ENCODE measurements around the gene DUSP7.

DUSP7 gene

DNA sequence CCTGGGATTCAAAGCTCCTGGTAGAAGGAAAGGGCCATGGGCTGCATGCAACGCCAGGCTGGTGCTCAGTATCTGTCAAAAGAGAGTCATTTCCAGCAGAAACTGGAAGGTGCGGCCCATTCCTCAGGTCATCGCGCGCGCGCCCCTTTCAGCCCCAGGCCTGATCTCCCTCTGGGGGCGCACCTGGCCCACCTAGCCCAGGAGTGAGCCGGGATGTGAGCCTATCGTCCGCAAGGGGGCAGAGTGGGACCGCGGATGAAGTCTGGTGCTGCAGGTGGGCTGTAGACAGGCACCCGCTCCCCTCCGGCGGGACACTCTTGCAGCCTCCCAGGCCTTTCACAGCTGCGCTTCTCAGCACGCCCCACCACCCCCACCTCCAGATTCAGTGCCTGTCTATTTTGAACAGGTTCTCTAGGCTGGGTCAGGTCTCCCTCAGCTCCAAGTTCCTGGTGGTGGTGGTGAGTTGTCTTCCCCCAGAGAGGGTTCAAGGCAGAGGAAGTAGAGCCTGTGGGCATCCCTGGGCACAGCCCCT lies 54.9 kb downstream of the DUSP7 start:
- Histone ChIP-seq H3K27ac (ENCODE audit: extremely low read depth, low read depth, low read length) (no peak overlapping the region), H3K9me3 (ENCODE audit: control insufficient read depth, insufficient read depth, low read depth, low read length) (no peaks in the 10 kb centered on the region), H3K4me3 (ENCODE audit: low read depth, low read length) (no peak overlapping the region), H3K36me3 (ENCODE audit: control insufficient read depth in 2 of 2, insufficient read depth in 1 of 2, low read length in 2 of 2) (no peaks in the 10 kb centered on the region), H3K4me1 (ENCODE audit: control insufficient read depth, insufficient read depth, low read length) (no peaks in the 10 kb centered on the region)
- CTCF ChIA-PET = interaction anchor here (0.6 to 5.8 kb wide), 35 partner anchors 9 to 589 kb away, joined by 3 to 62 read pairs (median 4); partner anchors contain the start of genes DUSP7 and POC1A
- POLR2A ChIA-PET = no interaction called here
- TF ChIP-seq, protein P1, sequence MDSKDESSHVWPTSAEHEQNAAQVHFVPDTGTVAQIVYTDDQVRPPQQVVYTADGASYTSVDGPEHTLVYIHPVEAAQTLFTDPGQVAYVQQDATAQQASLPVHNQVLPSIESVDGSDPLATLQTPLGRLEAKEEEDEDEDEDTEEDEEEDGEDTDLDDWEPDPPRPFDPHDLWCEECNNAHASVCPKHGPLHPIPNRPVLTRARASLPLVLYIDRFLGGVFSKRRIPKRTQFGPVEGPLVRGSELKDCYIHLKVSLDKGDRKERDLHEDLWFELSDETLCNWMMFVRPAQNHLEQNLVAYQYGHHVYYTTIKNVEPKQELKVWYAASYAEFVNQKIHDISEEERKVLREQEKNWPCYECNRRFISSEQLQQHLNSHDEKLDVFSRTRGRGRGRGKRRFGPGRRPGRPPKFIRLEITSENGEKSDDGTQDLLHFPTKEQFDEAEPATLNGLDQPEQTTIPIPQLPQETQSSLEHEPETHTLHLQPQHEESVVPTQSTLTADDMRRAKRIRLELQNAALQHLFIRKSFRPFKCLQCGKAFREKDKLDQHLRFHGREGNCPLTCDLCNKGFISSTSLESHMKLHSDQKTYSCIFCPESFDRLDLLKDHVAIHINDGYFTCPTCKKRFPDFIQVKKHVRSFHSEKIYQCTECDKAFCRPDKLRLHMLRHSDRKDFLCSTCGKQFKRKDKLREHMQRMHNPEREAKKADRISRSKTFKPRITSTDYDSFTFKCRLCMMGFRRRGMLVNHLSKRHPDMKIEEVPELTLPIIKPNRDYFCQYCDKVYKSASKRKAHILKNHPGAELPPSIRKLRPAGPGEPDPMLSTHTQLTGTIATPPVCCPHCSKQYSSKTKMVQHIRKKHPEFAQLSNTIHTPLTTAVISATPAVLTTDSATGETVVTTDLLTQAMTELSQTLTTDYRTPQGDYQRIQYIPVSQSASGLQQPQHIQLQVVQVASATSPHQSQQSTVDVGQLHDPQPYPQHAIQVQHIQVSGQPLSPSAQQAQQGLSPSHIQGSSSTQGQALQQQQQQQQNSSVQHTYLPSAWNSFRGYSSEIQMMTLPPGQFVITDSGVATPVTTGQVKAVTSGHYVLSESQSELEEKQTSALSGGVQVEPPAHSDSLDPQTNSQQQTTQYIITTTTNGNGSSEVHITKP (tag by site-specific recombination; IDR thresholded peaks at IDR 0.05) = peak; percentile 65
- TF ChIP-seq ZNF341 (tag by site-specific recombination; IDR thresholded peaks at IDR 0.05; ENCODE audit: low read depth) (peak; percentile 68), ZNF610 (tag by site-specific recombination; IDR thresholded peaks at IDR 0.05; ENCODE audit: borderline replicate concordance) (no peak), ZBTB8A (tag by site-specific recombination; IDR thresholded peaks at IDR 0.05) (peak; percentile 87), EGR2 (tag by site-specific recombination; IDR thresholded peaks at IDR 0.05; ENCODE audit: low read depth) (peak; percentile 32; the same call in 1 of the 2 replicates), ZNF202 (tag by site-specific recombination; IDR thresholded peaks at IDR 0.05; ENCODE audit: borderline replicate concordance) (no peak), SCRT2 (tag by site-specific recombination; IDR thresholded peaks at IDR 0.05) (peak; percentile 73), ZNF548 (tag by site-specific recombination; IDR thresholded peaks at IDR 0.05) (no peak), GLIS2 (tag by site-specific recombination; IDR thresholded peaks at IDR 0.05) (peak; percentile 57), ZNF138 (tag by site-specific recombination; IDR thresholded peaks at IDR 0.05; ENCODE audit: borderline replicate concordance) (no peak), ZIC2 (tag by site-specific recombination; IDR thresholded peaks at IDR 0.05) (peak; percentile 70), GLIS1 (tag by site-specific recombination; IDR thresholded peaks at IDR 0.05) (peak; percentile 57), SCRT1 (tag by site-specific recombination; IDR thresholded peaks at IDR 0.05; ENCODE audit: borderline replicate concordance) (peak; percentile 78), ZNF560 (tag by site-specific recombination; IDR thresholded peaks at IDR 0.05; ENCODE audit: borderline replicate concordance) (no peak), ZNF677 (tag by site-specific recombination; IDR thresholded peaks at IDR 0.05) (no peak), ZFHX2 (tag by site-specific recombination; conservative IDR thresholded peaks at IDR 0.05) (peak; percentile 29), ZSCAN30 (tag by site-specific recombination; IDR thresholded peaks at IDR 0.05) (0 out of 2 replicates have a peak, but pooled peaks have one; percentile 33), ZNF169 (tag by site-specific recombination; IDR thresholded peaks at IDR 0.05) (no peak), ZEB2 (tag by site-specific recombination; IDR thresholded peaks at IDR 0.05) (peak; percentile 83), ZNF558 (tag by site-specific recombination; IDR thresholded peaks at IDR 0.05) (no peak)
- TF ChIP-seq, protein P2, sequence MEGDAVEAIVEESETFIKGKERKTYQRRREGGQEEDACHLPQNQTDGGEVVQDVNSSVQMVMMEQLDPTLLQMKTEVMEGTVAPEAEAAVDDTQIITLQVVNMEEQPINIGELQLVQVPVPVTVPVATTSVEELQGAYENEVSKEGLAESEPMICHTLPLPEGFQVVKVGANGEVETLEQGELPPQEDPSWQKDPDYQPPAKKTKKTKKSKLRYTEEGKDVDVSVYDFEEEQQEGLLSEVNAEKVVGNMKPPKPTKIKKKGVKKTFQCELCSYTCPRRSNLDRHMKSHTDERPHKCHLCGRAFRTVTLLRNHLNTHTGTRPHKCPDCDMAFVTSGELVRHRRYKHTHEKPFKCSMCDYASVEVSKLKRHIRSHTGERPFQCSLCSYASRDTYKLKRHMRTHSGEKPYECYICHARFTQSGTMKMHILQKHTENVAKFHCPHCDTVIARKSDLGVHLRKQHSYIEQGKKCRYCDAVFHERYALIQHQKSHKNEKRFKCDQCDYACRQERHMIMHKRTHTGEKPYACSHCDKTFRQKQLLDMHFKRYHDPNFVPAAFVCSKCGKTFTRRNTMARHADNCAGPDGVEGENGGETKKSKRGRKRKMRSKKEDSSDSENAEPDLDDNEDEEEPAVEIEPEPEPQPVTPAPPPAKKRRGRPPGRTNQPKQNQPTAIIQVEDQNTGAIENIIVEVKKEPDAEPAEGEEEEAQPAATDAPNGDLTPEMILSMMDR (tag by site-specific recombination; IDR thresholded peaks at IDR 0.05) = peak; percentile 98
- TF ChIP-seq, protein P3, sequence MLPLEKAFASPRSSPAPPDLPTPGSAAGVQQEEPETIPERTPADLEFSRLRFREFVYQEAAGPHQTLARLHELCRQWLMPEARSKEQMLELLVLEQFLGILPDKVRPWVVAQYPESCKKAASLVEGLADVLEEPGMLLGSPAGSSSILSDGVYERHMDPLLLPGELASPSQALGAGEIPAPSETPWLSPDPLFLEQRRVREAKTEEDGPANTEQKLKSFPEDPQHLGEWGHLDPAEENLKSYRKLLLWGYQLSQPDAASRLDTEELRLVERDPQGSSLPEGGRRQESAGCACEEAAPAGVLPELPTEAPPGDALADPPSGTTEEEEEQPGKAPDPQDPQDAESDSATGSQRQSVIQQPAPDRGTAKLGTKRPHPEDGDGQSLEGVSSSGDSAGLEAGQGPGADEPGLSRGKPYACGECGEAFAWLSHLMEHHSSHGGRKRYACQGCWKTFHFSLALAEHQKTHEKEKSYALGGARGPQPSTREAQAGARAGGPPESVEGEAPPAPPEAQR (tag by site-specific recombination; IDR thresholded peaks at IDR 0.05) = no peak
- TF ChIP-seq, protein P4, sequence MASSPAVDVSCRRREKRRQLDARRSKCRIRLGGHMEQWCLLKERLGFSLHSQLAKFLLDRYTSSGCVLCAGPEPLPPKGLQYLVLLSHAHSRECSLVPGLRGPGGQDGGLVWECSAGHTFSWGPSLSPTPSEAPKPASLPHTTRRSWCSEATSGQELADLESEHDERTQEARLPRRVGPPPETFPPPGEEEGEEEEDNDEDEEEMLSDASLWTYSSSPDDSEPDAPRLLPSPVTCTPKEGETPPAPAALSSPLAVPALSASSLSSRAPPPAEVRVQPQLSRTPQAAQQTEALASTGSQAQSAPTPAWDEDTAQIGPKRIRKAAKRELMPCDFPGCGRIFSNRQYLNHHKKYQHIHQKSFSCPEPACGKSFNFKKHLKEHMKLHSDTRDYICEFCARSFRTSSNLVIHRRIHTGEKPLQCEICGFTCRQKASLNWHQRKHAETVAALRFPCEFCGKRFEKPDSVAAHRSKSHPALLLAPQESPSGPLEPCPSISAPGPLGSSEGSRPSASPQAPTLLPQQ (tag by site-specific recombination; IDR thresholded peaks at IDR 0.05) = 0 out of 2 replicates have a peak, but pooled peaks have one; percentile 28
- TF ChIP-seq, protein P5, sequence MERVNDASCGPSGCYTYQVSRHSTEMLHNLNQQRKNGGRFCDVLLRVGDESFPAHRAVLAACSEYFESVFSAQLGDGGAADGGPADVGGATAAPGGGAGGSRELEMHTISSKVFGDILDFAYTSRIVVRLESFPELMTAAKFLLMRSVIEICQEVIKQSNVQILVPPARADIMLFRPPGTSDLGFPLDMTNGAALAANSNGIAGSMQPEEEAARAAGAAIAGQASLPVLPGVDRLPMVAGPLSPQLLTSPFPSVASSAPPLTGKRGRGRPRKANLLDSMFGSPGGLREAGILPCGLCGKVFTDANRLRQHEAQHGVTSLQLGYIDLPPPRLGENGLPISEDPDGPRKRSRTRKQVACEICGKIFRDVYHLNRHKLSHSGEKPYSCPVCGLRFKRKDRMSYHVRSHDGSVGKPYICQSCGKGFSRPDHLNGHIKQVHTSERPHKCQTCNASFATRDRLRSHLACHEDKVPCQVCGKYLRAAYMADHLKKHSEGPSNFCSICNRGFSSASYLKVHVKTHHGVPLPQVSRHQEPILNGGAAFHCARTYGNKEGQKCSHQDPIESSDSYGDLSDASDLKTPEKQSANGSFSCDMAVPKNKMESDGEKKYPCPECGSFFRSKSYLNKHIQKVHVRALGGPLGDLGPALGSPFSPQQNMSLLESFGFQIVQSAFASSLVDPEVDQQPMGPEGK (tag by site-specific recombination; IDR thresholded peaks at IDR 0.05) = peak; percentile 70
- TF ChIP-seq, protein P6, sequence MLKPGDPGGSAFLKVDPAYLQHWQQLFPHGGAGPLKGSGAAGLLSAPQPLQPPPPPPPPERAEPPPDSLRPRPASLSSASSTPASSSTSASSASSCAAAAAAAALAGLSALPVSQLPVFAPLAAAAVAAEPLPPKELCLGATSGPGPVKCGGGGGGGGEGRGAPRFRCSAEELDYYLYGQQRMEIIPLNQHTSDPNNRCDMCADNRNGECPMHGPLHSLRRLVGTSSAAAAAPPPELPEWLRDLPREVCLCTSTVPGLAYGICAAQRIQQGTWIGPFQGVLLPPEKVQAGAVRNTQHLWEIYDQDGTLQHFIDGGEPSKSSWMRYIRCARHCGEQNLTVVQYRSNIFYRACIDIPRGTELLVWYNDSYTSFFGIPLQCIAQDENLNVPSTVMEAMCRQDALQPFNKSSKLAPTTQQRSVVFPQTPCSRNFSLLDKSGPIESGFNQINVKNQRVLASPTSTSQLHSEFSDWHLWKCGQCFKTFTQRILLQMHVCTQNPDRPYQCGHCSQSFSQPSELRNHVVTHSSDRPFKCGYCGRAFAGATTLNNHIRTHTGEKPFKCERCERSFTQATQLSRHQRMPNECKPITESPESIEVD (tag by site-specific recombination; IDR thresholded peaks at IDR 0.05) = no peak

Data from HEK293 (cell line).